Stimulated activated CD4-positive, alpha-beta T cell treated with anti-CD3 and anti-CD28 coated beads, TNF-alpha, amount 100 ng/mL, for 48 hours (primary cell): ENCODE measurements around the gene TAS2R13.

Experiments used
- DNase-seq, 3 donors: peaks; one replicate each; pipeline ENCODE4 v3.0.0-alpha.2; 2020; ENCODE audit warnings: low read depth in 3 of 3

The TAS2R13 gene

GRCh38 chr12:10873378-10873777 is 36.0 kb downstream of the TAS2R13 start:
- no peak for DNase-seq

- no peak for DNase-seq
These were observed 42.0 kb downstream of the TAS2R13 start for GRCh38 chr12:10867381-10867780.

GRCh38 chr12:10863512-10864218 is 45.7 kb downstream of the TAS2R13 start:
- no peak for DNase-seq

- no peak for DNase-seq
These were observed 48.0 kb downstream of the TAS2R13 start for GRCh38 chr12:10861366-10861765.
